Measurements from ENCODE around the gene OR10K1.

Gene OR10K1

DNA sequence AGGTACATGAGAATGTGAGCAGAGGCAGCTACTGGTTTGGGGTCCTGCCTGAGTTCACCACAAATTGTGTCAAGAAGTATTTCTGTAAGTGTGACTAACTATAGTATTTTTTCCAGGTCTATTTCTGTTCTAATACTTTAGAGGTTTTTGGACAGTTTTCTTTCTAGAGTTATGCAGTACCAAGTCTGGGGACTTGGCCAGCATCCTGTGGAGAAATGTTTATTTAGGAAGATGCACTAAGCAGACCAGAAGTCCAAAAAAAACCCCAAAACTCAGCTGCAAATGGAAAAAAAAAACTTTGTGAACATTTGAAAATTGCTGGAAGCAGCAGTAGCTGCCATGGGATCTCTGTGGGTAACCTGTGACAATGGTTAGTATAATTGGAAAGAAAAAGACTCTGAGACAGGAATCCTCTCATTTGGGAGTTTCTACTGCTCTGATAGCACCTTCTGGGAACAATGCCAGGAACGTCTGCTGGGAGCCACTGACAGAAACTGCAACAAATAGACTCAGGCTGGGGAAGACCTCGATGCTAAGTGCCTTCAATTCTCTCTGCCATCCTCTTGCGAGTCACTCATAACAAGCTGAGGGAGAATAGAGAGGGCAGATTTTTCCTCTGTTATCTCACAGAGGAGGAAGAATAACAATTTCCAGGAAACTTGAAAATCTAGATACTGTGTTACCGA, 48.0 kb downstream of the OR10K1 start:
- H3K9me3 ChIP-seq (ENCODE audit: control insufficient read depth, insufficient read depth, low read depth, low read length), result no peaks in the 10 kb centered on the region
- CTCF ChIA-PET, result no interaction called here
- no peaks in the 10 kb centered on the region for H3K36me3 ChIP-seq (ENCODE audit: control insufficient read depth in 2 of 2, insufficient read depth in 1 of 2, low read length in 2 of 2)
- H3K4me1 ChIP-seq (ENCODE audit: control insufficient read depth, insufficient read depth, low read length), result no peaks in the 10 kb centered on the region
- H3K4me3 ChIP-seq (ENCODE audit: low read depth, low read length), result no peak overlapping the region
- TF ChIP-seq, protein P1, sequence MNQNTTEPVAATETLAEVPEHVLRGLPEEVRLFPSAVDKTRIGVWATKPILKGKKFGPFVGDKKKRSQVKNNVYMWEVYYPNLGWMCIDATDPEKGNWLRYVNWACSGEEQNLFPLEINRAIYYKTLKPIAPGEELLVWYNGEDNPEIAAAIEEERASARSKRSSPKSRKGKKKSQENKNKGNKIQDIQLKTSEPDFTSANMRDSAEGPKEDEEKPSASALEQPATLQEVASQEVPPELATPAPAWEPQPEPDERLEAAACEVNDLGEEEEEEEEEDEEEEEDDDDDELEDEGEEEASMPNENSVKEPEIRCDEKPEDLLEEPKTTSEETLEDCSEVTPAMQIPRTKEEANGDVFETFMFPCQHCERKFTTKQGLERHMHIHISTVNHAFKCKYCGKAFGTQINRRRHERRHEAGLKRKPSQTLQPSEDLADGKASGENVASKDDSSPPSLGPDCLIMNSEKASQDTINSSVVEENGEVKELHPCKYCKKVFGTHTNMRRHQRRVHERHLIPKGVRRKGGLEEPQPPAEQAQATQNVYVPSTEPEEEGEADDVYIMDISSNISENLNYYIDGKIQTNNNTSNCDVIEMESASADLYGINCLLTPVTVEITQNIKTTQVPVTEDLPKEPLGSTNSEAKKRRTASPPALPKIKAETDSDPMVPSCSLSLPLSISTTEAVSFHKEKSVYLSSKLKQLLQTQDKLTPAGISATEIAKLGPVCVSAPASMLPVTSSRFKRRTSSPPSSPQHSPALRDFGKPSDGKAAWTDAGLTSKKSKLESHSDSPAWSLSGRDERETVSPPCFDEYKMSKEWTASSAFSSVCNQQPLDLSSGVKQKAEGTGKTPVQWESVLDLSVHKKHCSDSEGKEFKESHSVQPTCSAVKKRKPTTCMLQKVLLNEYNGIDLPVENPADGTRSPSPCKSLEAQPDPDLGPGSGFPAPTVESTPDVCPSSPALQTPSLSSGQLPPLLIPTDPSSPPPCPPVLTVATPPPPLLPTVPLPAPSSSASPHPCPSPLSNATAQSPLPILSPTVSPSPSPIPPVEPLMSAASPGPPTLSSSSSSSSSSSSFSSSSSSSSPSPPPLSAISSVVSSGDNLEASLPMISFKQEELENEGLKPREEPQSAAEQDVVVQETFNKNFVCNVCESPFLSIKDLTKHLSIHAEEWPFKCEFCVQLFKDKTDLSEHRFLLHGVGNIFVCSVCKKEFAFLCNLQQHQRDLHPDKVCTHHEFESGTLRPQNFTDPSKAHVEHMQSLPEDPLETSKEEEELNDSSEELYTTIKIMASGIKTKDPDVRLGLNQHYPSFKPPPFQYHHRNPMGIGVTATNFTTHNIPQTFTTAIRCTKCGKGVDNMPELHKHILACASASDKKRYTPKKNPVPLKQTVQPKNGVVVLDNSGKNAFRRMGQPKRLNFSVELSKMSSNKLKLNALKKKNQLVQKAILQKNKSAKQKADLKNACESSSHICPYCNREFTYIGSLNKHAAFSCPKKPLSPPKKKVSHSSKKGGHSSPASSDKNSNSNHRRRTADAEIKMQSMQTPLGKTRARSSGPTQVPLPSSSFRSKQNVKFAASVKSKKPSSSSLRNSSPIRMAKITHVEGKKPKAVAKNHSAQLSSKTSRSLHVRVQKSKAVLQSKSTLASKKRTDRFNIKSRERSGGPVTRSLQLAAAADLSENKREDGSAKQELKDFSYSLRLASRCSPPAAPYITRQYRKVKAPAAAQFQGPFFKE (tag by site-specific recombination; IDR thresholded peaks at IDR 0.05; ENCODE audit: borderline replicate concordance), result no peak
- TF ChIP-seq, protein P2, sequence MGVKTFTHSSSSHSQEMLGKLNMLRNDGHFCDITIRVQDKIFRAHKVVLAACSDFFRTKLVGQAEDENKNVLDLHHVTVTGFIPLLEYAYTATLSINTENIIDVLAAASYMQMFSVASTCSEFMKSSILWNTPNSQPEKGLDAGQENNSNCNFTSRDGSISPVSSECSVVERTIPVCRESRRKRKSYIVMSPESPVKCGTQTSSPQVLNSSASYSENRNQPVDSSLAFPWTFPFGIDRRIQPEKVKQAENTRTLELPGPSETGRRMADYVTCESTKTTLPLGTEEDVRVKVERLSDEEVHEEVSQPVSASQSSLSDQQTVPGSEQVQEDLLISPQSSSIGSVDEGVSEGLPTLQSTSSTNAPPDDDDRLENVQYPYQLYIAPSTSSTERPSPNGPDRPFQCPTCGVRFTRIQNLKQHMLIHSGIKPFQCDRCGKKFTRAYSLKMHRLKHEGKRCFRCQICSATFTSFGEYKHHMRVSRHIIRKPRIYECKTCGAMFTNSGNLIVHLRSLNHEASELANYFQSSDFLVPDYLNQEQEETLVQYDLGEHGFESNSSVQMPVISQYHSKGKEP (tag by site-specific recombination; IDR thresholded peaks at IDR 0.05), result no peak
- no peak for TF ChIP-seq ZNF544 (tag by site-specific recombination; IDR thresholded peaks at IDR 0.05)
- TF ChIP-seq ZNF155 (tag by site-specific recombination; IDR thresholded peaks at IDR 0.05), result no peak
- TF ChIP-seq KLF7 (tag by site-specific recombination; IDR thresholded peaks at IDR 0.05; ENCODE audit: borderline replicate concordance), result no peak
- TF ChIP-seq ZNF157 (tag by site-specific recombination; IDR thresholded peaks at IDR 0.05), result no peak
- TF ChIP-seq, protein P3, sequence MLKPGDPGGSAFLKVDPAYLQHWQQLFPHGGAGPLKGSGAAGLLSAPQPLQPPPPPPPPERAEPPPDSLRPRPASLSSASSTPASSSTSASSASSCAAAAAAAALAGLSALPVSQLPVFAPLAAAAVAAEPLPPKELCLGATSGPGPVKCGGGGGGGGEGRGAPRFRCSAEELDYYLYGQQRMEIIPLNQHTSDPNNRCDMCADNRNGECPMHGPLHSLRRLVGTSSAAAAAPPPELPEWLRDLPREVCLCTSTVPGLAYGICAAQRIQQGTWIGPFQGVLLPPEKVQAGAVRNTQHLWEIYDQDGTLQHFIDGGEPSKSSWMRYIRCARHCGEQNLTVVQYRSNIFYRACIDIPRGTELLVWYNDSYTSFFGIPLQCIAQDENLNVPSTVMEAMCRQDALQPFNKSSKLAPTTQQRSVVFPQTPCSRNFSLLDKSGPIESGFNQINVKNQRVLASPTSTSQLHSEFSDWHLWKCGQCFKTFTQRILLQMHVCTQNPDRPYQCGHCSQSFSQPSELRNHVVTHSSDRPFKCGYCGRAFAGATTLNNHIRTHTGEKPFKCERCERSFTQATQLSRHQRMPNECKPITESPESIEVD (tag by site-specific recombination; IDR thresholded peaks at IDR 0.05), result no peak
- no peak overlapping the region for H3K27ac ChIP-seq (ENCODE audit: extremely low read depth, low read depth, low read length)
- POLR2A ChIA-PET, result no interaction called here

DNA sequence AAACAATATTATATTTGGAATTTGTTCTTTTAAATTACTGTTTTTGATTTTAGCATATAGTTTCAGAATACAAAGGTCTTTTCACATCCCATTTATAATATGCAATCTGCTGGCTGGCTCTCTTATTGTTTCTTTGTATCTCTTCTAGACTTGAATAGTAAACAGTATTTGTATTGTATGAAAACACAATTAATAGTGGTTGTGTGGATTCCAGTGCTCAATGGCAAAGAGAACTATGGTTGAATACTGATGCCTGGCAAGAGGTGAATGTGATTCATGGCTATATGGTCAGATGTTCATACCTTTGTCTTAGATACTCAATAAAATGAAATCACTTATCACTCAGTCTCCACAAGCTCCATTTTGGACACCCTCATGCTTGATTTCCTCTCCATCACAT, 55.3 kb downstream of the OR10K1 start:
- Histone ChIP-seq H3K4me3 (ENCODE audit: low read depth, low read length) (no peak overlapping the region), H3K36me3 (ENCODE audit: control insufficient read depth in 2 of 2, insufficient read depth in 1 of 2, low read length in 2 of 2) (no peaks in the 10 kb centered on the region), H3K4me1 (ENCODE audit: control insufficient read depth, insufficient read depth, low read length) (no peaks in the 10 kb centered on the region), H3K9me3 (ENCODE audit: control insufficient read depth, insufficient read depth, low read depth, low read length) (no peaks in the 10 kb centered on the region), H3K27ac (ENCODE audit: extremely low read depth, low read depth, low read length) (no peak overlapping the region)
- ChIA-PET POLR2A (no interaction called here), CTCF (no interaction called here)
- no peak for TF ChIP-seq ZNF654 (tag by site-specific recombination; IDR thresholded peaks at IDR 0.05; ENCODE audit: low read depth)
- TF ChIP-seq ZNF350 (tag by site-specific recombination; IDR thresholded peaks at IDR 0.05), result no peak
- no peak for TF ChIP-seq HOXC10 (CRISPR knock-in tag; IDR thresholded peaks at IDR 0.05)
